Measurements from ENCODE around the gene SLC10A3.

Gene SLC10A3

GRCh38 chrX:154444755-154445246 is 45.6 kb downstream of the SLC10A3 start:
- H3K4me3 ChIP-seq (ENCODE audit: low read depth, low read length) = peak overlapping the region; percentile 64
- DNase-seq (ENCODE audit: low read depth) = no peak
- no peak for TF ChIP-seq CTCF (conservative IDR thresholded peaks at IDR 0.05; ENCODE audit: low read depth, low read length)

GRCh38 chrX:154443992-154444754 is 46.3 kb downstream of the SLC10A3 start, which contains the start of gene FAM50A:
Gene FAM50A, plus strand, starts transcription at chrX:154444141. Its CDS starts 95 bp downstream, at chrX:154444236.
- peak; percentile 52 for DNase-seq (ENCODE audit: low read depth)

GRCh38 chrX:154443479-154443910 is 46.9 kb downstream of the SLC10A3 start:
- H3K4me3 ChIP-seq (ENCODE audit: low read depth, low read length) = peak overlapping the region; percentile 45
- no peak for DNase-seq (ENCODE audit: low read depth)
- TF ChIP-seq CTCF (conservative IDR thresholded peaks at IDR 0.05; ENCODE audit: low read depth, low read length) = no peak

More at GRCh38 chrX:154443992-154444754, 46.3 kb downstream of the SLC10A3 start, which contains the start of gene FAM50A:
- TF ChIP-seq CTCF (conservative IDR thresholded peaks at IDR 0.05; ENCODE audit: low read depth, low read length) = no peak
- H3K4me3 ChIP-seq (ENCODE audit: low read depth, low read length) = peak within 1 kb of the TSS; percentile 64

GRCh38 chrX:154441984-154442707 is 48.3 kb downstream of the SLC10A3 start:
- H3K4me3 ChIP-seq (ENCODE audit: low read depth, low read length) = no peak overlapping the region
- TF ChIP-seq CTCF (conservative IDR thresholded peaks at IDR 0.05; ENCODE audit: low read depth, low read length) = no peak
- DNase-seq (ENCODE audit: low read depth) = no peak

GRCh38 chrX:154441564-154441963 is 48.9 kb downstream of the SLC10A3 start:
- DNase-seq (ENCODE audit: low read depth) = no peak
- TF ChIP-seq CTCF (conservative IDR thresholded peaks at IDR 0.05; ENCODE audit: low read depth, low read length) = no peak
- H3K4me3 ChIP-seq (ENCODE audit: low read depth, low read length) = no peak overlapping the region

GRCh38 chrX:154440623-154441357 is 49.6 kb downstream of the SLC10A3 start:
- DNase-seq (ENCODE audit: low read depth) = no peak
- no peak for TF ChIP-seq CTCF (conservative IDR thresholded peaks at IDR 0.05; ENCODE audit: low read depth, low read length)
- no peak overlapping the region for H3K4me3 ChIP-seq (ENCODE audit: low read depth, low read length)

All from choroid plexus epithelial cell (primary cell).